ENCODE results near the gene C5orf15.

Gene C5orf15

DNA sequence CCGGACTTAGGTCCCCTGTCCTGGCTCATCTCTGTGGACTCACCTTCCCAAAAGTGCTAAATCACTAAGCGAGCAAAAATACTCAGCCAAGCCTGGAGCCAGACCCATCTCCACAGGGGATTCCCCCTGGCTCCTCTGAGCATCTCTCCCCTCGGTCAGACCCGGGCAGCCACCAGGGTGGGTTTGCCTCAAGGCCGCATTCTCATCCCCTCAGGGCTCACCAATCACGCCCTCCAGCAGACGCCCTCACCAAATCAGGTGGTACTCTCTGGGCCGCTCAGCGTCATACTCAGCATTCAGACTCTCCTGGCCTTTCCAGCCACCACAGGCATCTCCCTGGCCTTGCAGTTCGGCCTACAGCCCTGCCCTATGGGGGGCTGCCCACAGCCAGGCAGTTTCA lies 49.7 kb downstream of the C5orf15 start:
- H3K9me3 ChIP-seq (ENCODE audit: control insufficient read depth, low read length) = no peaks in the 10 kb centered on the region
- no peaks in the 10 kb centered on the region for H3K27me3 ChIP-seq (ENCODE audit: control insufficient read depth, insufficient read depth, low read length)
- no peaks in the 10 kb centered on the region for H3K36me3 ChIP-seq (ENCODE audit: control insufficient read depth, insufficient read depth, low read length)
- no peak overlapping the region for H3K9ac ChIP-seq (ENCODE audit: low read length)
- H3K4me3 ChIP-seq (ENCODE audit: low read length) = no peak overlapping the region
- peaks cover 18% of the 10 kb centered on the region for H3K4me1 ChIP-seq (ENCODE audit: control insufficient read depth, insufficient read depth, low read length)

DNA sequence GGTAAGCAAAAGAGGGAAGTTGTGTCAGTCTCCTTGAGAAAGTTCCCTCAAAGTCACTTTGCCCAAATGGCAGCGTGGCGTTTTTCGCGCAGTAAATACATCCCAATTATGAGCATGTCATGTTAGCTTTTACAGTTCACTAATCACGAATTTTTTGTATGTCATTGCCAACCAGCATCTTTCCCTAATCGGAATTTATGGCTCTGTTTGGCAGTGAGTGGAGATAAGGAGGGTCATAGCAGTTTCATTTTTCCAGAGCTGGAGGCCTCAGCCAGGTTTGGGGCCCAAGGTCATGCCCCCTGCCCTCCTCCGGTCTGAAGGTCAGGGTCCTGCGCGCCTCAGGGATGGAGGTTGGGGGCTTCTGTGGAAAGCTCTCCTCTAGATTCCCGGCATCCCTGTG lies 50.1 kb downstream of the C5orf15 start:
- Histone ChIP-seq H3K9ac (ENCODE audit: low read length) (no peak overlapping the region), H3K36me3 (ENCODE audit: control insufficient read depth, insufficient read depth, low read length) (no peaks in the 10 kb centered on the region), H3K9me3 (ENCODE audit: control insufficient read depth, low read length) (no peaks in the 10 kb centered on the region), H3K4me1 (ENCODE audit: control insufficient read depth, insufficient read depth, low read length) (peaks cover 18% of the 10 kb centered on the region), H3K27me3 (ENCODE audit: control insufficient read depth, insufficient read depth, low read length) (no peaks in the 10 kb centered on the region), H3K4me3 (ENCODE audit: low read length) (no peak overlapping the region)

- Histone ChIP-seq H3K4me1 (ENCODE audit: control insufficient read depth, insufficient read depth, low read length) (peaks cover 18% of the 10 kb centered on the region), H3K27me3 (ENCODE audit: control insufficient read depth, insufficient read depth, low read length) (no peaks in the 10 kb centered on the region), H3K9ac (ENCODE audit: low read length) (no peak overlapping the region), H3K9me3 (ENCODE audit: control insufficient read depth, low read length) (no peaks in the 10 kb centered on the region), H3K36me3 (ENCODE audit: control insufficient read depth, insufficient read depth, low read length) (no peaks in the 10 kb centered on the region), H3K4me3 (ENCODE audit: low read length) (no peak overlapping the region)
Measured at GRCh38 chr5:133917785-133918184, 50.6 kb downstream of the C5orf15 start.

- Histone ChIP-seq H3K9ac (ENCODE audit: low read length) (no peak overlapping the region), H3K27me3 (ENCODE audit: control insufficient read depth, insufficient read depth, low read length) (no peaks in the 10 kb centered on the region), H3K4me1 (ENCODE audit: control insufficient read depth, insufficient read depth, low read length) (peaks cover 18% of the 10 kb centered on the region), H3K9me3 (ENCODE audit: control insufficient read depth, low read length) (no peaks in the 10 kb centered on the region), H3K4me3 (ENCODE audit: low read length) (no peak overlapping the region), H3K36me3 (ENCODE audit: control insufficient read depth, insufficient read depth, low read length) (no peaks in the 10 kb centered on the region)
Measured at GRCh38 chr5:133916914-133917313, 51.5 kb downstream of the C5orf15 start.

DNA sequence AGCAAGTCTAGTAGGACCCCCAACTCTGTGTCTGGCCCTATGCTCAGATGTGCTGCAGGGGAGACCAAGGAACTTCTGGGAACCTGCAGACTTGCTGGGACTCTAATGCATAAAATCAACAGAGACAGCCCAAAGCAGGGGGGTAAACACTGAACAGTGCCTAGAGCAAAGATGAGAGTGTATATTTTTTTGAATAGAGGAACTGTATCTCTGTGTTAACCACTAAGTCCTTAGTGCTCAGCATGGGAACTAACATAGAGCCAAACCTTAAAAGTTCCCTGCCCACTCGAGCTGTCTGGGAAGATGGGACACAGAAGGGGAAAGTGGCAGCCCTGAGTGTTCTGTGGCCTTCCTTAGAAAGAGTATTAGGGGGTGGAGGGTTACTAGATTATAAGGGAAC lies 51.9 kb downstream of the C5orf15 start:
- no peak overlapping the region for H3K9ac ChIP-seq (ENCODE audit: low read length)
- peaks cover 18% of the 10 kb centered on the region for H3K4me1 ChIP-seq (ENCODE audit: control insufficient read depth, insufficient read depth, low read length)
- H3K9me3 ChIP-seq (ENCODE audit: control insufficient read depth, low read length) = no peaks in the 10 kb centered on the region
- H3K4me3 ChIP-seq (ENCODE audit: low read length) = no peak overlapping the region
- H3K27me3 ChIP-seq (ENCODE audit: control insufficient read depth, insufficient read depth, low read length) = no peaks in the 10 kb centered on the region
- no peaks in the 10 kb centered on the region for H3K36me3 ChIP-seq (ENCODE audit: control insufficient read depth, insufficient read depth, low read length)

DNA sequence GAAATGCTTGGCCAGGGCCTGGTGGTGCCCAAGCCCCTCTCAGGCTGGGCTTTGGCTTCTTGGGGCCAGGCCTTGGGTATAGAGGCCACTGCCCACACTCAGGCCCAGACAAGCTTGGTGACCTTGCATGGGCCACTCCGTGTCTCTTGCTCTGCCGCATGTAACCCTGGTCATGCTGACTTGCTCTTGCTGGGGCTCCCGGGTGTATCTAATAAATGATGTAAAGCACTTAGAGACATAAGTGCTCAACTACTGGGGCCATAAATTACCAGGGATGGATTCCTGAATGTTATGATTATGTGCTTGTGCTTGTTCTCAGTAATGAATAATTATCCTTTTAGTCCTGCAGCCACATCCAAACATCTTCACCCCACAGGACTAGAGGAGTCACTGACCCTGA lies 54.0 kb downstream of the C5orf15 start:
- Histone ChIP-seq H3K9ac (ENCODE audit: low read length) (no peak overlapping the region), H3K4me3 (ENCODE audit: low read length) (no peak overlapping the region), H3K9me3 (ENCODE audit: control insufficient read depth, low read length) (no peaks in the 10 kb centered on the region), H3K4me1 (ENCODE audit: control insufficient read depth, insufficient read depth, low read length) (peaks cover 18% of the 10 kb centered on the region), H3K36me3 (ENCODE audit: control insufficient read depth, insufficient read depth, low read length) (no peaks in the 10 kb centered on the region), H3K27me3 (ENCODE audit: control insufficient read depth, insufficient read depth, low read length) (no peaks in the 10 kb centered on the region)

DNA sequence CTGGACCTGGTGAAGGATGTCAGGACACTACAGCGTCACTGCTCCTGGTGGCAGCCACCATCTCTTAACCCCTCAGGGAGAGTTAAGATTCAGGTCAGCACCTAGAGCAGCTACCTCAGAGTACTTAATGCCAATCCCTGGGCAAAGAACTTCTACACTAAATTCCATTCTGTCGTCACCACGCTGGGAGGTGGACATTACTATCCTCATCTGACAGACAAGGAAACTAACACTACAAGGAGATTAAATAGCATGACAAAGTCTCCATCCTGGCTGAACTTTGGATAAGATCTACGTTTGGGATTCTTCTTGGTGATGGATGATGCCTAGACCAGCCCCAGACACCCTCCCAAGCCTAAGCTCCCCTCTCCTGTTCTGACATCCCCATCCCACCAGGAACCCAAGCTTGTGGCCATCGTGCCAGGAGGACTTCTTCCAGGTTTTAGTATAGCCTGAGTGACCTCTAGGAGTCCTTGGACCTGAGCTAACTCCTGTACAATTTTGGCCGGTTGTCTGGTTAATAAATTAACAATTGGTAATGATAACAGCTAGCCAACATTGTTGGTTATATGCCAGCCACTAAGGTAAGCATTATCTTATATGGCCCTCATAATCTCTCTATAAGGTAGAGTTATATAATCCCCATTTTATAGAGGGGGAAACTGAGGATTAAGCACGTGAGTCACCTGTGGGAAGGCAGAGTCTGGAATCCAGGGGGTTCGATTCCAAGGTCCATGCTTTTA lies 54.8 kb downstream of the C5orf15 start:
- no peaks in the 10 kb centered on the region for H3K36me3 ChIP-seq (ENCODE audit: control insufficient read depth, insufficient read depth, low read length)
- H3K9ac ChIP-seq (ENCODE audit: low read length) = no peak overlapping the region
- no peak overlapping the region for H3K4me3 ChIP-seq (ENCODE audit: low read length)
- peaks cover 18% of the 10 kb centered on the region for H3K4me1 ChIP-seq (ENCODE audit: control insufficient read depth, insufficient read depth, low read length)
- no peaks in the 10 kb centered on the region for H3K27me3 ChIP-seq (ENCODE audit: control insufficient read depth, insufficient read depth, low read length)
- H3K9me3 ChIP-seq (ENCODE audit: control insufficient read depth, low read length) = no peaks in the 10 kb centered on the region

DNA sequence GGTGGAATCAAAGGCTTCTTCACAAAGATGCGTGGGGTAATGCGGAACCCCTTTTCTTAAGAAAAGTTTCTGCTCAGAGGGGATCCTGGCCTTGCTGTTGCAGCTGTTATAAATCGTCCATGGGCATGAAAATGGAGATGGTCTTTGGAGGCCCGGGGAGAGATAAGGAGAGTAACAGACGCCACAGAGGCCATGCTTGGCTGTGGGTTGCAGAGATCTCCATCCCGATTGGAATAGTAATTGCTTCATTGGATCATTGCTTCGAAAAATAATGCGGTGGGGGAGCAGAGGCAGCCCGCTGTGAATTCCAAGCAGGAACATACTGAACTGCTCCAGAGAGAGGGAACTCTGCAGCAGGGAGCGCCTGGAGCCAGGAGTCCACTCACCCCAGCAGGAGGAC lies 55.5 kb downstream of the C5orf15 start:
- Histone ChIP-seq H3K9me3 (ENCODE audit: control insufficient read depth, low read length) (no peaks in the 10 kb centered on the region), H3K27me3 (ENCODE audit: control insufficient read depth, insufficient read depth, low read length) (no peaks in the 10 kb centered on the region), H3K9ac (ENCODE audit: low read length) (no peak overlapping the region), H3K4me1 (ENCODE audit: control insufficient read depth, insufficient read depth, low read length) (peaks cover 18% of the 10 kb centered on the region), H3K4me3 (ENCODE audit: low read length) (no peak overlapping the region), H3K36me3 (ENCODE audit: control insufficient read depth, insufficient read depth, low read length) (no peaks in the 10 kb centered on the region)

DNA sequence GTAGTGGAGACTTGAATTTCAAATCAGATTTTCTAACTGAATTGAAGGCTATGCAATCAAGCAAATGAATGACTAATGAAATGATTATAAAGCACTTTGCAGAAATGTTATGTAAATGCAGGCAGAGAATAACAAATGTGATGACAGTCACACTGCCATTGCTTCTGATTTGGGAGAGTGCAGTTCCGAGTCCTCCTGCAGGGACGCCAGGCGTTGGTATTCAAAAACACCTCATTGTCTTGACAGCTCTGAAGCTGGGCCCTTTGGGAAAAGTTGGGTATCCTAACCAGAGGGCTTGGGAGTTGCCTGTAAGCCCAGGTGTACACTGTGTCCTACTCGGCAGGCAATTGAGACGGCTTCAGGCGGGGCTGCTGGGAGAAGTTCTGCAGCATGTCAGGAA lies 57.9 kb downstream of the C5orf15 start:
- Histone ChIP-seq H3K4me3 (ENCODE audit: low read length) (no peak overlapping the region), H3K9me3 (ENCODE audit: control insufficient read depth, low read length) (no peaks in the 10 kb centered on the region), H3K27me3 (ENCODE audit: control insufficient read depth, insufficient read depth, low read length) (no peaks in the 10 kb centered on the region), H3K4me1 (ENCODE audit: control insufficient read depth, insufficient read depth, low read length) (no peaks in the 10 kb centered on the region), H3K9ac (ENCODE audit: low read length) (no peak overlapping the region), H3K36me3 (ENCODE audit: control insufficient read depth, insufficient read depth, low read length) (no peaks in the 10 kb centered on the region)

DNA sequence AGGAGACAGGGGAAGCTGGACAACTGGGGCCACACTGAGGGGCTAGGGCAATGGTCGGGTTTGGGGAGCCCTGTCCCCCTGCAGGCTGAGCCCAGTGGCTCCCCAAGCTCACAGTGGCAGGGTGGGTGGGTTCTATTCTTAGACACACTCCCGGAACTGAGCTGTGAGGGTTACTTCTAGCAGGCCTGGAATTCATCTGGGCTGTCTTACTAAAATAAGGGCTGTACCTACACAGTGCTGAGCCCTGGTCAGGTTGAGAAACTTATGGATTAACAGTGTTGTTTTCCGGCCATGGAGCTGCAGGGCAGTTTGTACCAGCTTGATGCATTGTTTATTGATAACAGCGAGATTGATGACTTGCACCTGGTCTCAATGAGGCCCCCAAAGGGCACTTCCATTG lies 58.8 kb downstream of the C5orf15 start:
- Histone ChIP-seq H3K4me3 (ENCODE audit: low read length) (no peak overlapping the region), H3K27me3 (ENCODE audit: control insufficient read depth, insufficient read depth, low read length) (no peaks in the 10 kb centered on the region), H3K9ac (ENCODE audit: low read length) (no peak overlapping the region)

GRCh38 chr5:133907075-133907474 lies 61.4 kb downstream of the C5orf15 start:
- Histone ChIP-seq H3K4me1 (ENCODE audit: control insufficient read depth, insufficient read depth, low read length) (no peaks in the 10 kb centered on the region), H3K9ac (ENCODE audit: low read length) (no peak overlapping the region), H3K27me3 (ENCODE audit: control insufficient read depth, insufficient read depth, low read length) (no peaks in the 10 kb centered on the region), H3K4me3 (ENCODE audit: low read length) (no peak overlapping the region), H3K36me3 (ENCODE audit: control insufficient read depth, insufficient read depth, low read length) (no peaks in the 10 kb centered on the region), H3K9me3 (ENCODE audit: control insufficient read depth, low read length) (no peaks in the 10 kb centered on the region)

More for the DNA sequence above, 58.8 kb downstream of the C5orf15 start:
- H3K4me1 ChIP-seq (ENCODE audit: control insufficient read depth, insufficient read depth, low read length) = no peaks in the 10 kb centered on the region
- H3K9me3 ChIP-seq (ENCODE audit: control insufficient read depth, low read length) = no peaks in the 10 kb centered on the region
- no peaks in the 10 kb centered on the region for H3K36me3 ChIP-seq (ENCODE audit: control insufficient read depth, insufficient read depth, low read length)

- H3K9me3 ChIP-seq (ENCODE audit: control insufficient read depth, low read length) = no peaks in the 10 kb centered on the region
- H3K4me1 ChIP-seq (ENCODE audit: control insufficient read depth, insufficient read depth, low read length) = no peaks in the 10 kb centered on the region
Measured at GRCh38 chr5:133906303-133906702, 62.1 kb downstream of the C5orf15 start.

More at GRCh38 chr5:133906303-133906702, 62.1 kb downstream of the C5orf15 start:
- H3K9ac ChIP-seq (ENCODE audit: low read length) = no peak overlapping the region
- no peak overlapping the region for H3K4me3 ChIP-seq (ENCODE audit: low read length)
- no peaks in the 10 kb centered on the region for H3K36me3 ChIP-seq (ENCODE audit: control insufficient read depth, insufficient read depth, low read length)
- no peaks in the 10 kb centered on the region for H3K27me3 ChIP-seq (ENCODE audit: control insufficient read depth, insufficient read depth, low read length)
